Measurements from ENCODE around the gene TNFSF12. TPM values are rescaled to one million over a fixed set of nuclear protein-coding genes. Genes with fewer than 3 reads are reported as not detected.

TNFSF12 gene
- total RNA-seq, 2 experiments from 2014 or later: not detected

DNA sequence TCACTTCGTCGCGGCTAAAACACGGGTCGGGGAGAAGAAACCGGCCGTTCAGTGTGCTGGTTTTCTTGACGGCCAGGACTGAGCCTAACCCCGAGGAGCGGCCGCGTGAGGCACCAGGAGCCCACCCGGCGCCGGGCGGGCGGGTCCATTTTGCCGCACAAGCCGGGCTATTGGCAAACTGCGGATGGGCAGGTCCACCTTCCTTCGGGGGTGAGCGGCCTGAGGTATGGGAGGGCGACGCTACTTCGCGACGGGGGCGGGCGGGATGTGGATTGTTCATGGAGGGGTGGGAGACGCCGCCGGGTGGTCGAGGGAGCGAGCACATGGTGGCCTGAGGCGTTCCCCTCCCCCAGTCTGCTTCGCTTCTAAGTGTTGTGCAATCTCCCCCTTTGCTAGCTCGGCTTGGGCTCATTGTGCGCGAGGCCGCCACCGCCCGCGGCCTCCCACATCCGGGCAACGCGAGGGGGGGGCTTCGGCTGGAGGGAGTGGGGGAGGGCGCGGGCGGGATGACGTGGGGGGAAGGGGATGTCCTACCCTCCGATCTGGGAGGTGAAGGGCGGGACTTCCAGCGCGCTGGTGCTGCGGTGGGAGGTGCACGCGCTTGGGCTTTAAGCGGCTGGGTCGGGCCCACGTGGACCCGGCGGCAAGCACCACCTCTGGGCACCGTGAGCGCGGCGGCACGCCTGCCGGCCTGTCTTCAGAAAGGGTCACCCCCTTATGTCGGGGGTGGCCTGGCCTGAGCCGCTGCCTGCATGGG lies 24.6 kb downstream of the TNFSF12 start:
- H3K27ac ChIP-seq (ENCODE audit: low read depth, low read length, poor library complexity, severe bottlenecking): peak overlapping the region; percentile 94
- no peak for TF ChIP-seq EZH2phosphoT487 (IDR thresholded peaks at IDR 0.05; ENCODE audit: borderline replicate concordance, low read depth, low read length)
- TF ChIP-seq, protein P1, sequence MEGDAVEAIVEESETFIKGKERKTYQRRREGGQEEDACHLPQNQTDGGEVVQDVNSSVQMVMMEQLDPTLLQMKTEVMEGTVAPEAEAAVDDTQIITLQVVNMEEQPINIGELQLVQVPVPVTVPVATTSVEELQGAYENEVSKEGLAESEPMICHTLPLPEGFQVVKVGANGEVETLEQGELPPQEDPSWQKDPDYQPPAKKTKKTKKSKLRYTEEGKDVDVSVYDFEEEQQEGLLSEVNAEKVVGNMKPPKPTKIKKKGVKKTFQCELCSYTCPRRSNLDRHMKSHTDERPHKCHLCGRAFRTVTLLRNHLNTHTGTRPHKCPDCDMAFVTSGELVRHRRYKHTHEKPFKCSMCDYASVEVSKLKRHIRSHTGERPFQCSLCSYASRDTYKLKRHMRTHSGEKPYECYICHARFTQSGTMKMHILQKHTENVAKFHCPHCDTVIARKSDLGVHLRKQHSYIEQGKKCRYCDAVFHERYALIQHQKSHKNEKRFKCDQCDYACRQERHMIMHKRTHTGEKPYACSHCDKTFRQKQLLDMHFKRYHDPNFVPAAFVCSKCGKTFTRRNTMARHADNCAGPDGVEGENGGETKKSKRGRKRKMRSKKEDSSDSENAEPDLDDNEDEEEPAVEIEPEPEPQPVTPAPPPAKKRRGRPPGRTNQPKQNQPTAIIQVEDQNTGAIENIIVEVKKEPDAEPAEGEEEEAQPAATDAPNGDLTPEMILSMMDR (conservative IDR thresholded peaks at IDR 0.05; ENCODE audit: low read length): no peak
- H4K20me1 ChIP-seq (ENCODE audit: insufficient read depth, low read length): peaks cover 33% of the 10 kb centered on the region
- H3K4me3 ChIP-seq (ENCODE audit: low read depth, low read length, poor library complexity, severe bottlenecking): peak overlapping the region; percentile 99
- ChIA-PET POLR2A (interaction anchor here (0.6 to 1.2 kb wide), 4 partner anchors 10 to 13 kb away, joined by 3 to 5 read pairs (median 3); partner anchors contain the start of gene MPDU1), CTCF (ENCODE audit: unreplicated experiment) (no interaction called here)
- peaks cover 91% of the 10 kb centered on the region for H3K36me3 ChIP-seq (ENCODE audit: insufficient read depth, low read length)
- no peak overlapping the region for H2AFZ ChIP-seq (ENCODE audit: low read length)
- H3K4me1 ChIP-seq (ENCODE audit: insufficient read depth, low read length, poor library complexity, severe bottlenecking): peaks cover 54% of the 10 kb centered on the region
- peak overlapping the region; percentile 88 for H3K4me2 ChIP-seq (ENCODE audit: low read length)
- H3K9me3 ChIP-seq (ENCODE audit: low read length): no peaks in the 10 kb centered on the region
- intact Hi-C loops (cut with micrococcal nuclease; ENCODE audit: unreplicated experiment): loop anchor here (1.0 to 5.0 kb wide), 4 partner anchors 41 to 331 kb away; partner anchors contain the start of genes FXR2, GABARAP, TP53 and WRAP53
- no TSS peak for BruUV-seq (replicated peaks)
- H3K79me2 ChIP-seq (ENCODE audit: insufficient read depth, low read depth, low read length): peaks cover 46% of the 10 kb centered on the region
- H3K9me2 ChIP-seq (ENCODE audit: insufficient read depth, low read length): no peaks in the 10 kb centered on the region
- peak; percentile 92 for DNase-seq (ENCODE audit: low spot score)

DNA sequence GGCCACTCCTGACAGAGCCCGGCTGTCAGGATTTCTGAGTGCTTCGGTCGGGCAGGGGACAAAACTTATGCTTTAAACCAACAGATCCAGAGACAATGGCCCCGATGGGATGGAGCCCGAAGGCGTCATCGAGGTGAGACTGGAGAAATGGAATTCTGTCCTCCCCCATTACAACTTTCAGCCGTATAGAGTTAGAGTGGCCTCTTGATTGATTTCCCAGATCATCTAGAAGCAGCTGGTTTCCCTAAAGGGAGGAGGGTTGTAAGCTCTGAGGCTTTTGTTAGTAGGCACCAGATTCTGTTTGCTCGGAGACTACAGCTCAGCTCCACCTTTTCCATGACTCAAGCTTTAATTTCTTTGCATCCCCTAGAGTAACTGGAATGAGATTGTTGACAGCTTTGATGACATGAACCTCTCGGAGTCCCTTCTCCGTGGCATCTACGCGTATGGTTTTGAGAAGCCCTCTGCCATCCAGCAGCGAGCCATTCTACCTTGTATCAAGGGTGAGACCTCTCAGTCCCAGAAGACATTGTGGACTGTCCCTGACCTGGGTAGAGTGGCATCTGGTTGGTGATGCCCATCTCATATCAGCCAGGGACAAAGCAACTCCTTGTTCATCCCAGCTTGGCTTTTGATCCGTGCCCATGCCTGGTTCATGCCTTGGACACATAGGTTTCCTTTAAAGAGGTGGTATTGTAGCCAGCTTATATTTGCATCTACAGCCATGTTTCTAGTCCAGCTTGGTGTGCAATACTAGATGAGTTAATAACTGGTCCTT lies 25.5 kb downstream of the TNFSF12 start:
- Histone ChIP-seq H3K9me2 (ENCODE audit: insufficient read depth, low read length) (no peaks in the 10 kb centered on the region), H2AFZ (ENCODE audit: low read length) (no peak overlapping the region), H4K20me1 (ENCODE audit: insufficient read depth, low read length) (peaks cover 33% of the 10 kb centered on the region), H3K27ac (ENCODE audit: low read depth, low read length, poor library complexity, severe bottlenecking) (peak overlapping the region; percentile 94), H3K9me3 (ENCODE audit: low read length) (no peaks in the 10 kb centered on the region), H3K79me2 (ENCODE audit: insufficient read depth, low read depth, low read length) (peaks cover 46% of the 10 kb centered on the region), H3K4me2 (ENCODE audit: low read length) (peak overlapping the region; percentile 88), H3K36me3 (ENCODE audit: insufficient read depth, low read length) (peaks cover 92% of the 10 kb centered on the region), H3K4me1 (ENCODE audit: insufficient read depth, low read length, poor library complexity, severe bottlenecking) (peaks cover 63% of the 10 kb centered on the region), H3K4me3 (ENCODE audit: low read depth, low read length, poor library complexity, severe bottlenecking) (peak overlapping the region; percentile 99)
- no peak for DNase-seq (ENCODE audit: low spot score)
- ChIA-PET CTCF (ENCODE audit: unreplicated experiment) (no interaction called here), POLR2A (interaction anchor here (0.6 to 1.2 kb wide), 3 partner anchors 9 to 13 kb away, joined by 3 to 5 read pairs (median 3); partner anchors contain the start of gene MPDU1)
- intact Hi-C loops (cut with micrococcal nuclease; ENCODE audit: unreplicated experiment): loop anchor here (5.0 kb wide), 3 partner anchors 113 to 332 kb away; partner anchors contain the start of genes GABARAP, TP53 and WRAP53
- no peak for TF ChIP-seq EZH2phosphoT487 (IDR thresholded peaks at IDR 0.05; ENCODE audit: borderline replicate concordance, low read depth, low read length)
- TF ChIP-seq, protein P1 (conservative IDR thresholded peaks at IDR 0.05; ENCODE audit: low read length): no peak
- no TSS peak for BruUV-seq (replicated peaks)
